Measurements from ENCODE around the gene KCNIP4. TPM values are rescaled to one million over a fixed set of nuclear protein-coding genes. Genes with fewer than 3 reads are reported as not detected.

Gene KCNIP4
- total and polyA plus RNA-seq, 2 of the 8 experiments (the other 6 are each of a cell fraction or from before 2014, with no cell fraction given) = 0.06 TPM; not detected in 1

DNA sequence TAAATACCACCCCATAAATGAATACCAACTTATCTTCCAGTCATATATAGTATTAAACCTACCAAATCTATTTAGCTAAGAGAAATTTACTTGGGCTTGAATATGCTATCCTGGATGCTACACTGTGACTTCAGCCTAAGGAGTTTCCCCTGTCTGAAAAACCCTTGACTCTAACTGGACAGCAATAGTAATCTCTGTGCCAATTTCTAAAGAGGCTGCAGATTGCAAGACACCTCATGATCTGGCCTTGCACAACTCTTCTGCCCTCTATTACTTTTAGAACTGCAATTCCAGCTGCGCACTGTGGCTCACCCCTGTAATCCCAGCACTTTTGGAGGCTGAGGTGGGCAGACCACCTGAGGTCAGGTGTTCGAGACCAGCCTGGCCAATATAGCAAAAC, 371.5 kb downstream of the KCNIP4 start (continued):
- TF ChIP-seq CBX8 (IDR thresholded peaks at IDR 0.05; ENCODE audit: borderline replicate concordance, low read depth, low read length) = no peak
- TF ChIP-seq JUND (IDR thresholded peaks at IDR 0.05; ENCODE audit: low read length) = no peak

All from H1 (cell line).